ENCODE measurements around the gene LMNA.

Gene LMNA

GRCh38 chr1:156082309-156083091 is 32.0 kb upstream of the LMNA start, which contains the start of gene MEX3A:
Gene MEX3A, minus strand, starts transcription at chr1:156082465. Its CDS starts 467 bp downstream, at chr1:156081998.
- peak; percentile 41 for DNase-seq (ENCODE audit: low read depth)

- no peak for DNase-seq (ENCODE audit: low read depth)
Observed at GRCh38 chr1:156083800-156084790, 30.4 kb upstream of the LMNA start.

- DNase-seq (ENCODE audit: low read depth), result no peak
Observed at GRCh38 chr1:156086256-156086662, 28.3 kb upstream of the LMNA start.

GRCh38 chr1:156089704-156090103 is 24.8 kb upstream of the LMNA start:
- DNase-seq (ENCODE audit: low read depth), result no peak

- DNase-seq (ENCODE audit: low read depth), result no peak
Observed at GRCh38 chr1:156090138-156090839, 24.2 kb upstream of the LMNA start.

- peak; percentile 80 for DNase-seq (ENCODE audit: low read depth)
Observed at GRCh38 chr1:156090840-156091188, 23.7 kb upstream of the LMNA start.

GRCh38 chr1:156091610-156092009 is 22.9 kb upstream of the LMNA start:
- no peak for DNase-seq (ENCODE audit: low read depth)

GRCh38 chr1:156095906-156096508 is 18.5 kb upstream of the LMNA start:
- no peak for DNase-seq (ENCODE audit: low read depth)

- DNase-seq (ENCODE audit: low read depth), result peak; percentile 75
Observed at GRCh38 chr1:156096640-156097391, 17.7 kb upstream of the LMNA start.

GRCh38 chr1:156097499-156098178 is 16.9 kb upstream of the LMNA start:
- DNase-seq (ENCODE audit: low read depth), result no peak

- DNase-seq (ENCODE audit: low read depth), result no peak
Observed at GRCh38 chr1:156098784-156099183, 15.7 kb upstream of the LMNA start.

- no peak for DNase-seq (ENCODE audit: low read depth)
Observed at GRCh38 chr1:156099282-156099681, 15.2 kb upstream of the LMNA start.

- no peak for DNase-seq (ENCODE audit: low read depth)
Observed at GRCh38 chr1:156100205-156100995, 14.1 kb upstream of the LMNA start.

- no peak for DNase-seq (ENCODE audit: low read depth)
Observed at GRCh38 chr1:156101880-156102279, 12.6 kb upstream of the LMNA start.

GRCh38 chr1:156102633-156103511 is 11.6 kb upstream of the LMNA start:
- no peak for DNase-seq (ENCODE audit: low read depth)

GRCh38 chr1:156103521-156103947 is 11.0 kb upstream of the LMNA start:
- no peak for DNase-seq (ENCODE audit: low read depth)

- DNase-seq (ENCODE audit: low read depth), result peak; percentile 37
Observed at GRCh38 chr1:156104065-156104810, 10.3 kb upstream of the LMNA start.

Data from activated T-helper 1 cell treated with Interleukin-2 at 50 U/mL for 16 hours (primary cell).